ENCODE results near the gene LRMDA. TPM values are rescaled to one million over a fixed set of nuclear protein-coding genes. Genes with fewer than 3 reads are reported as not detected.

The LRMDA gene
- total RNA-seq, 3 donors from 2014 or later (not counting 1 experiment from before 2014, with no cell fraction given), result 1.4 to 2.4 (median 2.1) TPM

- peak overlapping the region; percentile 13 for H3K4me3 Mint-ChIP-seq
These were observed 27.2 kb upstream of the LRMDA start for GRCh38 chr10:75403939-75404814.

GRCh38 chr10:75404815-75405597 is 26.4 kb upstream of the LRMDA start:
- intact Hi-C loops (cut with micrococcal nuclease), result no loop called here
- H3K27me3 ChIP-seq (ENCODE audit: control insufficient read depth, insufficient read depth, low read length), result peaks cover 68% of the 10 kb centered on the region
- H3K27ac ChIP-seq (ENCODE audit: low read length), result no peak overlapping the region
- H3K4me1 Mint-ChIP-seq, result peaks cover 12 to 57% of the 10 kb centered on the region in 2 donors
- H3K9me3 ChIP-seq (ENCODE audit: control insufficient read depth, insufficient read depth, low read length), result no peaks in the 10 kb centered on the region
- DNase-seq (no peak), ATAC-seq (no peak)
- 24% methylated on average over 56 of the region's 56 CpGs for WGBS (ENCODE audit: insufficient coverage)
- H3K9me3 Mint-ChIP-seq, result no peaks in the 10 kb centered on the region
- no peak for TF ChIP-seq CTCF (IDR thresholded peaks at IDR 0.05)
- no peak overlapping the region for H3K27ac Mint-ChIP-seq
- H3K4me3 ChIP-seq (ENCODE audit: low read length), result no peak overlapping the region
- peaks cover 45 to 58% of the 10 kb centered on the region in 2 donors for H3K27me3 Mint-ChIP-seq (ENCODE audit: low read depth in 2 of 2)
- peaks cover 64% of the 10 kb centered on the region for H3K4me1 ChIP-seq (ENCODE audit: control insufficient read depth, insufficient read depth, low read length)
- no peaks in the 10 kb centered on the region for H3K36me3 ChIP-seq (ENCODE audit: control insufficient read depth, insufficient read depth, low read length)
- no peaks in the 10 kb centered on the region for H3K36me3 Mint-ChIP-seq
- H3K4me3 Mint-ChIP-seq, result no peak overlapping the region

More at GRCh38 chr10:75403939-75404814, 27.2 kb upstream of the LRMDA start:
- Histone ChIP-seq H3K27ac (ENCODE audit: low read length) (no peak overlapping the region), H3K9me3 (ENCODE audit: control insufficient read depth, insufficient read depth, low read length) (no peaks in the 10 kb centered on the region), H3K36me3 (ENCODE audit: control insufficient read depth, insufficient read depth, low read length) (no peaks in the 10 kb centered on the region), H3K4me3 (ENCODE audit: low read length) (no peak overlapping the region), H3K27me3 (ENCODE audit: control insufficient read depth, insufficient read depth, low read length) (peaks cover 64% of the 10 kb centered on the region), H3K4me1 (ENCODE audit: control insufficient read depth, insufficient read depth, low read length) (peaks cover 65% of the 10 kb centered on the region)
- H3K4me1 Mint-ChIP-seq, result peaks cover 12 to 51% of the 10 kb centered on the region in 2 donors
- intact Hi-C loops (cut with micrococcal nuclease), result no loop called here
- H3K27ac Mint-ChIP-seq, result no peak overlapping the region
- TF ChIP-seq CTCF (IDR thresholded peaks at IDR 0.05), result no peak
- no peak for ATAC-seq
- no peaks in the 10 kb centered on the region for H3K9me3 Mint-ChIP-seq
- peaks cover 42 to 54% of the 10 kb centered on the region in 2 donors for H3K27me3 Mint-ChIP-seq (ENCODE audit: low read depth in 2 of 2)
- DNase-seq, result no peak
- no peaks in the 10 kb centered on the region for H3K36me3 Mint-ChIP-seq
- WGBS (ENCODE audit: insufficient coverage), result 3% methylated on average over 58 of the region's 58 CpGs

GRCh38 chr10:75405598-75406461 is 25.6 kb upstream of the LRMDA start:
- H3K4me1 Mint-ChIP-seq, result peaks cover 12 to 50% of the 10 kb centered on the region in 2 donors

More at GRCh38 chr10:75405598-75406461, 25.6 kb upstream of the LRMDA start:
- H3K27me3 ChIP-seq (ENCODE audit: control insufficient read depth, insufficient read depth, low read length), result peaks cover 60% of the 10 kb centered on the region
- H3K4me3 Mint-ChIP-seq, result peak overlapping the region; percentile 83
- intact Hi-C loops (cut with micrococcal nuclease), result no loop called here
- ATAC-seq (no peak), DNase-seq (no peak)
- TF ChIP-seq CTCF (IDR thresholded peaks at IDR 0.05), result no peak
- no peaks in the 10 kb centered on the region for H3K36me3 ChIP-seq (ENCODE audit: control insufficient read depth, insufficient read depth, low read length)
- peaks cover 55% of the 10 kb centered on the region for H3K4me1 ChIP-seq (ENCODE audit: control insufficient read depth, insufficient read depth, low read length)
- no peak overlapping the region for H3K27ac ChIP-seq (ENCODE audit: low read length)
- H3K9me3 Mint-ChIP-seq, result no peaks in the 10 kb centered on the region
- H3K4me3 ChIP-seq (ENCODE audit: low read length), result no peak overlapping the region
- no peaks in the 10 kb centered on the region for H3K9me3 ChIP-seq (ENCODE audit: control insufficient read depth, insufficient read depth, low read length)
- WGBS (ENCODE audit: insufficient coverage), result 80% methylated on average over 39 of the region's 39 CpGs
- no peaks in the 10 kb centered on the region for H3K36me3 Mint-ChIP-seq
- peaks cover 54 to 57% of the 10 kb centered on the region in 2 donors for H3K27me3 Mint-ChIP-seq (ENCODE audit: low read depth in 2 of 2)
- no peak overlapping the region for H3K27ac Mint-ChIP-seq

Data from natural killer cell (primary cell).